Astrocyte of the spinal cord (primary cell): ENCODE data around the gene YLPM1.

ENCODE experiments used
- DNase-seq: peaks from one replicate; pipeline ENCODE4 v3.0.0; 2011; ENCODE audit warnings: low read depth, low spot score
- H3K4me3 ChIP-seq: 2 replicates; pipeline ENCODE4 v1.5.1; 2011; ENCODE audit warnings: low read depth, mild to moderate bottlenecking, low read length, moderate library complexity
- in situ Hi-C: cut with HindIII; loops from 2 replicates; pipeline ENCODE4 v1.10.0; 2017; ENCODE audit warnings: low sequenced_read_pairs
- TF ChIP-seq, protein P1 (sequence below): IDR thresholded peaks from 2 replicates; pipeline ENCODE4 v1.5.1; 2012; ENCODE audit warnings: low read depth, mild to moderate bottlenecking, low read length, inconsistent platforms

The YLPM1 gene

DNA sequence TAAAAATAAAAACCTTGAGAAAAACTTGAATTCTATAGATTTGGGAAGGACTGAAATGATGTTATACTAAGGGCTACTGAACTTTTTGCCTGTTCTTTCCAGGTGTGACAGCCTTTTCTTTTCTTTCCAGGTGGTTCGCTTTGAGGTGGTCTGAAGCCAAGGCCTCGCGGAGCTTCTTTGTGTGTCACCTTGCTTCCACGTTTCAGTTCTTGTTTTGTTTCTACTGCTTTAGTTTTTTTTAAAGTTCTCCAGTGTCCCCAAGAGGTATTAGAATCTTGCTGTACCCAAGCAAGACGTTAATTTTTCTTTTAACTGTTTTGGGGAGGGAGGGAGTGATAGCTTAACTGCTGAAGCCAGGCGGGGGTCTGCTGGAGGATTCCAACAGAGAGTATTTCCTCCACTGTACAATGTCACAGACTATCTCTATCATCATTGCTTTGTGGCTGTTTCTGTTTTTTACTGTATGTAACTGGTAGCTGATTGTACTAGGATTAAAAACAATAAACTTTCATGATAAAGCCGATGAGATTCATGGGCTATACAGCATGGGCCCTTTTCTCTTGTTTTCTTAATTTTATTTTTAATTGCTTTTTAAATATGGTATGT lies 72.6 kb downstream of the YLPM1 start:
- in situ Hi-C loops, result no loop called here
- no peak overlapping the region for H3K4me3 ChIP-seq
- TF ChIP-seq, protein P1, sequence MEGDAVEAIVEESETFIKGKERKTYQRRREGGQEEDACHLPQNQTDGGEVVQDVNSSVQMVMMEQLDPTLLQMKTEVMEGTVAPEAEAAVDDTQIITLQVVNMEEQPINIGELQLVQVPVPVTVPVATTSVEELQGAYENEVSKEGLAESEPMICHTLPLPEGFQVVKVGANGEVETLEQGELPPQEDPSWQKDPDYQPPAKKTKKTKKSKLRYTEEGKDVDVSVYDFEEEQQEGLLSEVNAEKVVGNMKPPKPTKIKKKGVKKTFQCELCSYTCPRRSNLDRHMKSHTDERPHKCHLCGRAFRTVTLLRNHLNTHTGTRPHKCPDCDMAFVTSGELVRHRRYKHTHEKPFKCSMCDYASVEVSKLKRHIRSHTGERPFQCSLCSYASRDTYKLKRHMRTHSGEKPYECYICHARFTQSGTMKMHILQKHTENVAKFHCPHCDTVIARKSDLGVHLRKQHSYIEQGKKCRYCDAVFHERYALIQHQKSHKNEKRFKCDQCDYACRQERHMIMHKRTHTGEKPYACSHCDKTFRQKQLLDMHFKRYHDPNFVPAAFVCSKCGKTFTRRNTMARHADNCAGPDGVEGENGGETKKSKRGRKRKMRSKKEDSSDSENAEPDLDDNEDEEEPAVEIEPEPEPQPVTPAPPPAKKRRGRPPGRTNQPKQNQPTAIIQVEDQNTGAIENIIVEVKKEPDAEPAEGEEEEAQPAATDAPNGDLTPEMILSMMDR, result no peak
- no peak for DNase-seq

- TF ChIP-seq, protein P1, result no peak
- DNase-seq, result peak; percentile 55
- in situ Hi-C loops, result no loop called here
- no peak overlapping the region for H3K4me3 ChIP-seq
Observed at GRCh38 chr14:74836251-74836960, 73.3 kb downstream of the YLPM1 start.

DNA sequence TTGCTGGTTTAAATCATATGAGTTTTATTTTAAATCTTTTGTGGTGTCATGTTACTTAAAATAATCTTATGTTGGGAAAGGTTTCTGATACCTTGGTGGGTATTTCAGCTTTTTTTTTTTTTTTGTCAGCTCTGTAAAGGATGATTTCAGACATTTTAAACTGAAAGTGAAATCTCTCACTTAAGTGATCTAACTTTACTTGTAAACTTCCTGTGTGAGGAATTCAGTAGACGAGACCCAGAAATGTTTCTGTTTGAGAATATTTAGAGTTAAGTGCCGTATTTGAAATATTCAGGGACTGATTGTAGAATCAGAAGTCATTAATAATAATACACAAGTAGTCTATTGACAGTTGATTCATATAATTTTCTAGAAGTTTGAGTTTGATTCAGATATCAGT lies 75.0 kb downstream of the YLPM1 start:
- H3K4me3 ChIP-seq, result no peak overlapping the region
- no peak for DNase-seq
- TF ChIP-seq, protein P1, result no peak
- in situ Hi-C loops, result no loop called here

DNA sequence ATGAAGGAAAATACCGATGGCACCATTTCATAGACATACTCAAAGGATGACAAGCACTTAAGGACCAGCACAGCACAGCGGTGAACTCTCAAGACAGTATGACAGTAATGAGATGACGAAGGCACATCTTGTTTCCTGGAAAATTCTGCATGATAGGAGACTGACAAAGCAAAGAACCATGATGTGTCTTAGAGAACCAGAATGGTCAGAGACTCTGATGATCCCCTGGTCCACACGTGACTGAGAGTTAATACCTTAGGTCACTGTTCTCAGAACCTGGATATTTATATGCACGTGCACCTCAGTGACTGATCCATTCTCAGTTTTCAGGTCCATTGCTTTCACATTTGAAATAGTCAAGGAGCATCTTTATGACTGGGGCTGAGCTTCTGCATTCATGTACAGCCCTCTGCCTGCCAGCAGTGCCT lies 77.5 kb downstream of the YLPM1 start:
- in situ Hi-C loops, result no loop called here
- DNase-seq, result no peak
- H3K4me3 ChIP-seq, result no peak overlapping the region
- TF ChIP-seq, protein P1, result no peak

- no peak for DNase-seq
- in situ Hi-C loops, result no loop called here
- no peak overlapping the region for H3K4me3 ChIP-seq
- TF ChIP-seq, protein P1, result no peak
Observed at GRCh38 chr14:74841230-74842207, 78.4 kb downstream of the YLPM1 start.

DNA sequence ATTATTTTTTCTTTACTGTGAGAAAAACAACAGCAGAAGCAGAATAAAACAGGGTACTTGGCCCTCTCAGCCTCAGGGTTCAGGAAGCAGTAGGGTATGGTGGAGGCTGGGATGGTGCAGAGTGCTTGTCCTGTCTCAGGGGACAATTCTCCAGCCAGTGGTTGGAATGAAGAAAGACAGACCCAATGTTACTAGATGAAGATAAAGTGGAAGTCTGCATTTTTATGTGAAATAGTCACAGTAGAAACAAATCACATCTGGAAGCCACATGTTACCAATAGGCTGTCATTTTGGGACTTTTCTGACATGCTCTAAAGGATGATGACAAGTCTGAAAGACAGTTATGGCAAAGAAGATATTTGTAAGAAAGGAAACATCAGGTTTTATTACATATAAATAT lies 80.5 kb downstream of the YLPM1 start:
- TF ChIP-seq, protein P1, result no peak
- DNase-seq, result peak; percentile 35
- in situ Hi-C loops, result no loop called here
- H3K4me3 ChIP-seq, result no peak overlapping the region
